RKO (cell line): ENCODE data around the gene TYMP.
A peak's percentile ranks its signal among the peaks of the same experiment; 100 is the strongest.

Experiments used
- DNase-seq: peaks from one replicate; pipeline ENCODE4 v3.0.0-alpha.2; 2016; ENCODE audit warnings: low spot score

The TYMP gene, protein sequence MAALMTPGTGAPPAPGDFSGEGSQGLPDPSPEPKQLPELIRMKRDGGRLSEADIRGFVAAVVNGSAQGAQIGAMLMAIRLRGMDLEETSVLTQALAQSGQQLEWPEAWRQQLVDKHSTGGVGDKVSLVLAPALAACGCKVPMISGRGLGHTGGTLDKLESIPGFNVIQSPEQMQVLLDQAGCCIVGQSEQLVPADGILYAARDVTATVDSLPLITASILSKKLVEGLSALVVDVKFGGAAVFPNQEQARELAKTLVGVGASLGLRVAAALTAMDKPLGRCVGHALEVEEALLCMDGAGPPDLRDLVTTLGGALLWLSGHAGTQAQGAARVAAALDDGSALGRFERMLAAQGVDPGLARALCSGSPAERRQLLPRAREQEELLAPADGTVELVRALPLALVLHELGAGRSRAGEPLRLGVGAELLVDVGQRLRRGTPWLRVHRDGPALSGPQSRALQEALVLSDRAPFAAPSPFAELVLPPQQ

DNA sequence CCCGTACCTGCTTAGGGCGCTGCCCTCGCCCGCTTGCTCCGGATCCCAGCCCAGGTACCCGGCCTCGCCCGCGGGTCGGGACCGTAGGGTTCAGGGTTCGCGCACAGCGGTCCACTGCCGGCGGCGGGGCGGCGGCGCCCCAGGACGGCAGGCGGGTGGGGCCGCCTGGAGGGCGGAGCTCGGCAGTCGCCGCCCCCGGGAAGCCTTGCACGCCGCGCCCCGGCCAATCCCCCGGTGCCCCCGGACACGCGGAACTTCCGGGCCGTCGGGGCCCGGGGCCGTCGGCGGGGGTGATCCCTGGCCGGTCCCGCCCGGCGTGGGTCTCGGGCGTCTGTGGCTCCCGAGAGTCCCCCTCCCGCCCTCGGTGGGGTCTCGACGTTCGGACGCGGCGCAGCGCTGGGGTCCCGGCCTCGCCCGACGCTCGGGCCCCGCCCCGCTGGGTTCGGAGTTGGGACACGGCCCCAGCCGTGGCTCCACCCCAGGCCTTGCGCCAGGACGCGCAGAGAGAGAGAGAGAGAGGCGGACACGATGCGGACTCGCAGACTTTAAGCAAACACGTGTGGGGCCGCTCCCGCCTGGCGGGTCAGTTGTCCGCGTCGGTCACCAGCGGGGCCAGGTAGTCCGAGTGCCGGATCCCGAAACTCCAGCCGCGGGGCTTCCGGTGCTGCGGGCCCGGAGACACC lies at the start of gene TYMP:
Gene TYMP, minus strand, starts transcription at position 116 of the 683 bp plus-strand sequence. CDS start 303 bp downstream, outside the sequence.
- DNase-seq: peak; percentile 80

DNA sequence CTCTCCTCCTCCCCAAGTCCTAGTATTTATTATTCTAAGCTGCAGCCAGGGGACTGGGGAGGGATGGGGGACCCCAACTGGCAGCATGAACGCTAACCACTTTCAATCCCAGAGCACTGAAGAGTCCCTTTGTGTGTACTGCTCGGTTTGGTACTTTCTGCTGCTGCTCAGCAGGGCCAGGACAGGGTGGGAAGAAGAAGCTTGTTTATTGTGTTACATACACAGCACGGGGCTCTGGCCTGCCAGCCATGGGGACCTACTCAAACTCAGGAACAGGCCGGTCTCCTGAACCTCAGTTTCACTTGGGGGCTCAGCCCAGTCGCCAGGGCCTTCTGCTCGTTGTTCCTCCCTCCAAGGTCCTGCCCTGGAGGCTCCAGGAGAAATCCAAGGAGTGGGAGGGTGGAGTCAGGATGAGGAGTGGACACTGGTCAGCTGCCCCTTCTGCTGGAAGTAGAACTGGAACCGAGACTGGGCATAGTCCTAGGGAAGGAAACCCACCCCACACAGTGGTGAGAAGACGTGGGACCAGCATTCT lies 49.0 kb upstream of the TYMP start:
- DNase-seq: no peak

DNA sequence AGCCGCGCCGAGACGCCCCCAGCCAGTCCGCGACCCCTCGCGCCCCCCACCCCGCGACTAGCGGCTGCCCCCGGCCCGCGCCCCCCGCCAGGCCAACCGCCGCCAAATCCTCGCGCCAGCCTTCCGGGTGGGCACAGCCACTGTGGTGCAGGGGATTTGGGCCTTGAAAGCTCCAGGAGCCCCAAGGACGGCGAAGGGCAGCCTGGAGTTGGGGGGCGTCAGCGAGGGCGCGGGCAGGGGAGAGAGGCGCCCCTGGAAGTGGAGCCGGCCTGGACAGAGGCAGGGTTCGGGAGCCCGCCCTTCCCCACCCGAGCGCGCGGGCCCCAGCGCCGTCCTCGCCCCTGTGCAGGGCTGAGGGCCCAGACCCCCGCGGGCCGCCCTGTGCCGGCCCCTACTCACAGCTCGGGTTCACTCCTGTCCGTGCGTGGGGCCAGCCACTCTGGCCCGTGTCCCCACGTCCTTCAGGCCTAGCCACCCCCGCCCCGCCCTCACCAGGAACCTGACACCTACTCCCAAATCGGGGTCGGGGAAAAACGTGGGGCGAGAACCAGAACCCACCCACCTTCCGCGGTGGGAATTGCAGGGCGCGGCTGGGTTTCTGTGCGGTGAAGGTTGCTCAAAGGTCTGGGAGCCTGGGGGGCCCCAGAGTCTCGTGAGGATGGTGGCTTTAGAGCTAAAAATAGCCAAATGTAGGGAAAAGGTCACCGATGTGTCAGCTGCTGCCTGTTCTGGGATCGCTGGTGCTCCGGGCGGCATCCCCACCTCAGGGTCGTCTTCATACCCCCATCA lies 48.4 kb upstream of the TYMP start, which contains the start of gene CPT1B:
Gene CPT1B, minus strand, starts transcription at position 441 of the 789 bp plus-strand sequence. CDS start 512 bp downstream, outside the sequence.
- DNase-seq: no peak

DNA sequence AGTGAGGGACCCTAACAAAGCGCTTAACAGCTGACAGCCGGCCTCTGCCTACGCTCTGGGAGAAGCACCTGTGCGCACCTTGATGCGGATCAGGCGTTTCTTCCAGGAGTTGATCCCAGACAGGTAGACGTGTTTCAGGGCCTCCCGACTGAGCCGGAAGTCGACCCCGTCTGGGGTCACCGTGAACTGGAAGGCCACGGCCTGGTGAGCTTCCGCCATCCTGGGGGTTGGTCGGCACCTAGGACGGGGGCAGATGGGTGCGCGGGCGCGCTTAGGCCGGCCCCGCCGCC lies 47.8 kb upstream of the TYMP start:
- DNase-seq: no peak

DNA sequence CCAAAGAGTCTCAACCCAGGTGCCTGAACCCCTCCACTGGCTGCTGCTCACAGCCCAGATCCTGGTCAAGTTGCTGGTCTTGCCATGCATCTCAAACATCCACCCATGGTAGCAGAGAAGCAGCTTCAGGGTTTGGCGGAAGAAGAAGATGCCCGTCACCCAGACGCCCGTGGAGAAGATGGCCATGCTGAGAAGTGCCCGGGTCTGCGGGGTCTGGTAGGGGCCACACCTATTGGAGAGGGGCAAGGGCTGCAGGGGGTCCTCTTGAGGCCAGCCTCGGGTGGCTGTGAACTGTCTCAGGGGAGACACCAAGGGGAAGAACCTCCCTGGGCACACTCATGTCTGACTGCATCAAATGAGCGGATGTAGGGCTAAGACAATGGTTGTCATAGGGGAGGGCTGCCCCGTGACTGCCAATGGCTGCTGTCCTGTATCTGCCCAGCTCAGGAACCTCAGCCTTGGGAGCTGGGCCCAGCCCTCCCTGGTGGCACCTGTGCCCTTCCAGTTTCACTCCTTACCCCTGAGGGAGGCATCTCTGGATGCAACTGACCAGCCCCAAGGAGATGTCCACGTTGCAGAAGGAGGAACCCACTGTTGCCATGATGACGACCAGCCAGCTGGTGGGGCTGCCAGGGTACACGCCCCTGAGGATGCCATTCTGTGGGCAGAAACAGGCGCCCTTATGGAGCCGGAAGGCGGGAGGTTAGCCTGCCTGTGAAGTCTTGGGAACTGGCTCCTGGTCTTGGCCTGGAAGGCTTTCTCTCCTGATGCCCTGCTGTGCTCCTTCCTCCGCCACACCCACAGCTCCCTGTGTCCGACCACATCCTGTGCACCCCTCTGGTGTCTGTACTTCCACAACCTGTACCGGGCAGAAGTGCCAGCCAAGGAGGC lies 47.2 kb upstream of the TYMP start:
- DNase-seq: no peak

DNA sequence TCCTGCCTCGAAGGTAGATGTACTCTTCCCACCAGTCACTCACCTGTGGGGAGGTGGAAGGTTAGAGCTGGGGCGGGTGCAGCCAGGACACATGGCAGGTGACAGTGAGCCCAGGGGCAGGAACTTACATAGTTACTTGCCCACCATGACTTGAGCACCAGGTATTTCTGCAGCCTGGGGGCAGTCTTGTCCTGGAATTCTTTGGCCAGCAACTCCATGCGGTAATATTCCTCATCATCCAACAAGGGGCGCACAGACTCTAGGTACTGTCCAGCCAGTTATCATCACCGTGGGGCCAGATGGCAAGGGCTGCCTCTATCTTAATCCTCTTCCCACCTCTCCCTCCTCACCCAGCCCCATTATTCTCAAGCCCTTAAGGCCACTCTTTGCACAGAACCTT lies 46.3 kb upstream of the TYMP start:
- DNase-seq: peak; percentile 46

DNA sequence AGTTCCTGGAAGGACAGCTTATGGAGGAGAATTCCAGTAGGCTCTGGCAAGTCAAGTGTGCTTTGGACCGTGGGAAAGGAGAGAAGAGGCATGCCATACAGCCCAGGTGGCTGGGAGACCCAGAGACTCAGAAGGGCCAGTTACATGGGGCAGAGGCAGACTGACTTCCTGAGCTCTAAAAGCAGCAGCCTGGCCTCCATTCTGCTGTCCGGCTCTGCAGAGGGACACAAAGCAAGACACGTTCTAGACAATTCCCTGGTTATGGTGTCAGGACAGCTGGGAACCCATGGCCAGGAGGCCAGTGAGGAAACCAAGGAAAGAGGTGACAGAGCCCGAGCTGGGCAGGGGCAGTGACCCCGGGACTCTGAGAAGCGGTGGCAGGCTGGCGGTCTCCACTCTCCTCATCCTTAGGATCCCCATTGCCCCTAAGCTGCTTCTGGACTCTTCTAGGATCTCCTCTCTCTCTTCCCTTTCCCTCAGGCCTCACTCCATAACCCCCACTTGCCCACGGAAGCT lies 45.7 kb upstream of the TYMP start:
- DNase-seq: no peak

DNA sequence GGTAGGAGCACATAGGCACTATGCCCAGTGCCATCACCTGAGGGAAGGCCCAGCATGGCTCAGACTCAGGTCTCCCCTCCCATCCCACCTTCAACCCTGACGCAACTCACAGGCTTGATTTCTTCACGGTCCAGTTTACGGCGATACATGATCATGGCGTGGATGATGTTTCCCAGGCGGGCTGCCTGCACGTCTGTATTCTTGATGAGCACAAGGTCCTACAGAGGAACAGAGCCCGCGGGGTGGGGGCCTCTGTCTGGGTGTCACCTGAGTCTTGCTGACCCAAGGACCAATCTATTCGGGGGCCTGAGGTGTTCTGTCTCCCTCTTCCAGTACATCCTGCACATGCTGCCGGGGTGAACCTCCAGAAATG lies 44.6 kb upstream of the TYMP start:
- no peak for DNase-seq

DNA sequence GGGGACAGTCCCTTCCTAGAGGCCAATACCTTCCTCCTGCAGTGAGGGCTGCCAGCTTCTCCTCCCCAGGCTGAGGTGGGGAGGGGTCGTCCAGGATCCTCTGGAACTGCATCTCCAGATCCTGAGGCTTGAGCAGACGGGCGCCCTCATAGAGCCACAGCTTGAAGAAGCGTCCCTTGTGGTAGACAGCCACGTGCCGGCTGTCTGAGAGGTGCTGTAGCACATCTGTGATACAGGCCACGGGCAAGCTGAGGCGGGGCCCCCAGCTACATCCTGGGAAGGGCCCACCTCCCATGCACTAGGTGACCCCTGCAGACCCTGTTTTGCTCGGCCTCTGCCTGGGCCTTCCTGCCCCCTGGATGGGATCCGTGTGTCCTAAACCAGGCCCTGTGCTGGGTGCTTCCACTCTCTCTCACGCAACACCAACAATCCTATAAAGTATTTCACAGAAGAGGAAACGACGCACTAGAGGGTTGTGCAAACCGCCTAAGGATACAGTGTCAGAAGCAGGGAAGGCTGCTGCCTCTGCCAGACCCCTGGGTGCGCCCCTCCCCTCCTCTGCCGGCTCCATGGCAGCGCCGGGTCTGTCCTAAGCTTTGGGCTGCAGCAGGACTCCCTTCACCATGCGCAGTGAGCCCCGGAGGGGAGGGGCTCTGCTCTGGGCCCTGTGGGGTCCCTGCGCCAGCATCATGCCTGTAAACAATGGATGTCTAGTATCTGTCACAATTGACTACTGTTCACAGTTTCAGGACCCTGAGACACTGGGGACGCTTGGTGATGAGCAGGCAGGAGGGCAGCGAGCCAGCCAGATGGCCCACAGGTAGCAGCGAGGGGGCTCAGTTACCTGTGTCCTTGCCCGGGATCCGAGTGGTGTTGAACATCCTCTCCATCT lies 43.9 kb upstream of the TYMP start:
- DNase-seq: no peak

DNA sequence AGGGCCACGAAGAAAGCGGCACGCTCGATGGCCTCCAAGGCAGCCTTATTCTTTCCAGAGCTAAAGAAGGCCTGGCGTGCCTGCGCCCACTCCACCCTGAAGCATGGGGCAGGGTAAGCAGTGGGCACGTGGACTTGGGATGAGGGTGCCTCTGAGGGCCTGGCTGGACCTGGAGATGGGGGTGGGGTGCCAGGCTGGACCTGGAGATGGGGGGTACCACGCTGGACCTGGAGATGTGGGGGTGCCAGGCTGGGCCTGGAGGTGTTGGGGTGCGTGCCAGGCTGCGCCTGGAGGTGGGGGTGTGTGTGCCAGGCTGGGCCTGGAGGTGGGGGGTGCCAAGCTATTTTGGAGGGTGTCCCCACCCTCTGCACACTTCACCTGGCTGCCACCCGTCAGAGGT lies 43.2 kb upstream of the TYMP start:
- no peak for DNase-seq

DNA sequence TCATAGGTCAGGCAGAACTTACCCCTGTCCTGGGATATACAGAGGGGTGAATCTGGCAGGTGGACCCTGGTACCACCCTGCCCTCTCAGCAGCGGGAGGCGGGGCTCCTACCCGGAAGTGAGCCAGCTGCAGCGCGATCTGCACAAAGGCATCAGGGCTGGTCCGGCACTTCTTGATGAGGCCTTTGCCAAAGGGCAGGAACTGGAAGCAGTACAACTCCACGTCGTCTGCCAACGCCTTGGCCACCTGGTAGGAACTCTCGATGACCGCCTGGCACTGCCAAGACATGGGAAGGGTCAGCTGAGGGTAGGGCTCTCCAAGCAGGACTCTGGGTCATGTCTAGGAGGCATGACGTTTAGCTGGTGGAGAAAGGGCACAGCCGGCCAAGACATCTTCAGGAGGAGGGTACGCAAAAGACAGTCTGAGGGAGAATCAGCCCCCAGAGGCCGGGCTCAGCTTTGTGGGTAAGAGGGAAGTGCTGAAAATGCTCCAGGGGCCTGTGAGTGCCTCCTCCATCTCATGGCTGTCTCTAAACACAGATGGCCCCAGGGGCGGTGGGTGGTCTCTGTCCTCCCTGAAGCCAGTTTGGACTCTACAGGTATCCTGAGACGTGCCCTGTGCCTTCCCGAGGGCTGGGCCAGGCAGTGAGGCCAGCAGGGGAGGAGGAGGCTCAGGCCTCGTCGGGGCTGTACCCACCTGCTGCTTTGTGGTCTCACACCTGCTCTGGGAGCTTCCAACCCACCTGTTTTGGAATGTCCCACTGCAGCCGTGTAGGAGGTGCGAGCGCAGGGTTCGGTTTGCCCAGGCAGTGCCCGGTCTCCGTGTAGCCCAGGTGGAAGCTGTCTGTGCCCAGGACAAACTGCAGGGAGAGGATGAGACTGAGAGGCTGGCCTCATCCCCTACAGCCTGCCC lies 41.7 kb upstream of the TYMP start:
- DNase-seq: no peak

DNA sequence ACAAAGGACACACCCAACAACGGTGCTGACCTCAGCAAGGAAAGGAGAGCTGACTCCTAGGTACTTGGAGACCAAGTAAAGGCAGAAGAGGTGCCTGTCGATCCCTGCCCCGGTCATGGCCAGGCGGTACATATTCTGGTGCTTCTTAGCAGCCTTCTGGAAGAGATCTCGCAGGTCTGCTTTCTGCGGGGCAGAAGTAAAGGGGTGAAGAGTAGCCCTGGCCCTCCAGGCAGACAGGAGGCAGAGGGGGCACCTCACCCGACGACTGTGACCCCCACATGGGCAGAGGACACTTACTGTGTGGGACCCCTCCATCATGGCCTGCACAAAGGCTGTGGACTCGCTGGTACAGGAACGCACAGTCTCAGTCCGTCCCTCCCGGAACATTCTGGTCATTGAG lies 41.0 kb upstream of the TYMP start:
- no peak for DNase-seq

DNA sequence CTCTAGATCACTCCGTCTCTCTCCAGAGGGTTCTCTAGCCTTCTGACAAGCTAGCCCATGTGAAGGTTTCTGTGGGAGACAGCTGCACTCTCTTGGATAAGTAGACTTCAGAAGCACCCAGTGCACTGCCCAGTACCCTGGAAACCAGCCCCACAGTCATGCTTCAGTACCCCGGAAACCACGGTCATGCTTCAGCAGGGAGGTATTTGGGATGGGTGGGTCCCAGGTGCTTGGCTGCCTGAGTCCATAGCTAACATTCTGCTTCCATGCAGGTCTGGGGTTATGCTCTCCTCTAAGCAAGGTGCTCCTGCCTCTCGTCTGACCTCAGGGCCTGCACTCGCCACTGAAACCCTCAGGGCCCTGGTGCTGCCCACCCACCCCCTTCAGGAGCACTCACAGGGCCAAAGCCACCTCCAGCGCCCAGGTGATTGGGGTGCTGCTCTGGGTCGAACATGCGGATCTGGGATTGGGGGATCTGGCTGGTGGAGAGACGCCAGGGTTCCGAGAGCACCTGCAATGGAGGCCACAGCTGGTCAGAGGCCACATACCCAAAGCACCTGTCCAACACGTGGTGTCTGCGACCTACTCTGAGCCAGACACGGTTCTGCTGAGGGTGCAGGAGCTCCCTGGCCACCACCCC lies 40.2 kb upstream of the TYMP start:
- no peak for DNase-seq

DNA sequence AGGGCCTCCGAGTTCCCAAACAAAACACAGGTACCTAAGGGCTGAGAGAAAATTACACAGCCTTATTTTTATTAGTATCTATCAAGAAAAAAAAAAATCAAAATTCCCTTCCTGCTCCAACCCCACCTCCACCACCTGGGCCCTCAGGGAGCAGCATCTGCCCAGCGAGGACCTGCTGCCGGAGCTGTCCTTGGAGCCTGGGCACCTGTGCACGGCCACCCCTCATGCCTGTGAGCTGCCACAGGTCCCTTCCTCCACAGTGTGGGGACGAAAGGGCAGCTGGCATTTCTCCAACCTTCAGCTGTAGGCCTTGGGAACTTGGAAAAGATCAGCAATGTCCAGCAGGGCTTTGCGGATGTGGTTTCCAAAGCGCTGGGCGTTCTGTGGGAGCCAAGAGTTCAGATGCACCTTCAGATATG lies 39.2 kb upstream of the TYMP start:
- no peak for DNase-seq

DNA sequence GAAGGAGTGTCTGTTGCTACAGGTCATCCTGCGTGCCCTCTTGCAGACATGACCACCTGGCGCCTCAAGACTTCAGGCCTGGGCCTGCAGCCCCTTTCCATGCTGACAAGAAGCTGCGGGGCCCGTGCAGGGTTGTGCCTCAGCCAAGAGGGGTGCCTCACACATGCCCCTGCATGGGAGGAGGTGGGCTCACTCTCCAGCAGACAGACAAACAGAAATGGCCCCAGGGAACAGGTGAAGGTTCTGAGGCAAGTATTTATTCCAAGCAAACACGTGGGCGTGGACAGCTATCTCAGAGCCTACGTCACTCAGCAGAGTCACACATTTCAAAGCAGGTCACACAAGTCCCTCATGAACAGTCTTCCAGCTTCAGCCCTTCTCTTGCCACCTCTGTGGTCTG lies 38.8 kb upstream of the TYMP start:
- DNase-seq: no peak

DNA sequence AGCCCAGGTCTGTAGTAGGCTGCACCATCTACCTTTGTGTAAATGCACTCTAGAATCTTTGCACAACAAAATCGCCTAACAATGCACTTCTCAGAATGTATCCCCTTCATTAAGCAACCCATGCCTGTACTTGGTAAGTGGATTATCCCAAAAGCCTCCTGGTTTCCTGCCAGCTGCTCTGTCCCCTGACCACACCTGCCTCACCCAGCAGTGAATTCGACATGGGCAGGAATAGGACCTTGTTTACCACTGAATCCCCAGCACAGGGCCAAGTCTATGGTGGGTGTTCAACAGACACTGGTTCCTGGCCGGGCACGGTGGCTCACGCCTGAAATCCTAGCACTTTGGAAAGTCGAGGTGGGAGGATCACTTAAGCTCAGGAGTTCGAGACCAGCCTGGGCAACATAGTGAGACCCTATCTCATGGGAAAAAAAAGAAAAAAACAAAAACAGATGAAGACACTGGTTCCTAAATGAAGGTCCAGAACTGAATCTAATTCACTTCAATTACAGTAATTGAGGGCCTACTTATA lies 38.0 kb upstream of the TYMP start:
- DNase-seq: no peak

DNA sequence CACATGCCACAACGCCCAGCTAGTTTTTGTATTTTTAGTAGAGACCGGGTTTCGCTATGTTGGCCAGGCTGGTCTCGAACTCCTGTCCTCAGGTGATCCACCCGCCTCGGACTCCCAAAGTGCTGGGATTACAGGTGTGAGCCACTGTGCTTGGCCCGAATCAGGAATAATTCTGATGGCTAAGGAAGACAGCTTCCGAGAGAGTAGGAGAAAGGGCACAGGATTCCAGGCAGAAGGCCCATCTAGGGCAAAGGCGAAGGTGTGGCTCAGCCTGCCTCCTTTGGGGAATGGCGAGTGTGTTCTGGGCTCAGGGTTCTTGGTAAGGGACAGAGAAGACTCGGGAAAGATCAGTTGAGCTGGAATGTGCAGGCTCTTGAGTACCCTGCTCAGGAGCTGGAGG lies 34.5 kb upstream of the TYMP start:
- no peak for DNase-seq

DNA sequence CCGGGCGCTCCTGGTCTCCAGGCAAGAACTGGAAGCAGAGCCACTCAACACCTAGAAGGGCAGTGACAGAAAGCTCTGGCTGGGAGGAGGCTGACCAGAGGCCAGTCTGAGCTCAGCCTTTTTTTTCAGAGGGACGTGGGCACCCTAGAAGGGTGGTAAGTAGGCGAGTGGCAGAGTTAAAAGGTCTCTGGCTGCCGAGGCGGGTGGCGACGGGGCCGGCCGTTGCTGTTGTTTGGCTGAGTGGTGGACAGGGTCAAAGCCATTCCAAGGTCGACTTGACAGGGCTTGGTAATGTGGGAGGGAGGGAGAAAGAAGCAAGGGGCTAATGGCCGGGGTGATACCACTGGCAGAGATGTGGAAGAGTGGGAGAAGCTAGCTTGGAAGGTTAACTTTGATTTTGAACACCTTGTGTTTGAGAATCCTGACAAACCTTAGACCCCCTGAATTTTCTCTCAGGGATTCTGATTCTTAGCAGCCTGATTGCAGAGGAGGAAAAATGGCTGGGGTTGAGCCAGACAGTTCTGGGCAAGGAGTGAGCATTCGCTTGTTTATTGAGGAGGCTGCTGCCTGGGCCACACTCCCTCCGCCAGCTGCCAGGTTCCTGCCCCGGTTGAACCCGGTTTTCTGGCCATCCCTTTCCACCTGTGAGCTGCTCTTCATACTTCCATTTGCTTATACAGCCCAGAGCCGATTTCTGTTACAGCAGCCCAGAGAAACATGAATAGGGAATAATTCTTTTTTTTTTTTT lies 33.8 kb upstream of the TYMP start:
- peak; percentile 14 for DNase-seq
